ENCODE results near the gene TP53.

The TP53 gene

GRCh38 chr17:7687072-7687907 lies at the start of gene TP53:
TP53 (minus strand) TSS chr17:7687490; CDS start chr17:7676594, 10,896 bp downstream.
- DNase-seq = peak; percentile 90

GRCh38 chr17:7732981-7733539 lies 45.8 kb upstream of the TP53 start:
- no peak for DNase-seq

GRCh38 chr17:7729816-7730215 lies 42.5 kb upstream of the TP53 start:
- DNase-seq = no peak

DNA sequence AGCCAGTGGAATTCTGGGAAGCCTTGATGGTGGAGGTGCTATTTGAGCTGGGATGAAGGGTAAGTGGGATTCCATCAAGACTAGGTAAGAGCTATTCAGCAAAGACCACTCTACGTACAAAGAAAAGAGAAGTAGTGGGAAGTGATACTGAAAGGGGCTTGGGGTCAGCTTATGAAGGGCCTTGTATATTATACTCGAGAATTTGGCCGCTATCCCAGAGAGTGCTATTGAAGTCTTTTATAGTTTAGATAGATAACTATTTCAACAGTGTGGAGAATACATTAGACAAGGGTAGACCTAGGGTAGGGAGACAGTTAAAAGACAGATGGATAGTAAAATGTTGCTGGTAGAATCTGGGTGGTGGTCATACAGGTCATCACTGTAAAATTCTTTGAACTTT lies 40.6 kb upstream of the TP53 start:
- no peak for DNase-seq

- DNase-seq = no peak
These were observed 34.3 kb upstream of the TP53 start for GRCh38 chr17:7721612-7722011.

GRCh38 chr17:7720125-7720524 lies 32.8 kb upstream of the TP53 start:
- no peak for DNase-seq

- no peak for DNase-seq
These were observed 32.4 kb upstream of the TP53 start for GRCh38 chr17:7719661-7720060.

DNA sequence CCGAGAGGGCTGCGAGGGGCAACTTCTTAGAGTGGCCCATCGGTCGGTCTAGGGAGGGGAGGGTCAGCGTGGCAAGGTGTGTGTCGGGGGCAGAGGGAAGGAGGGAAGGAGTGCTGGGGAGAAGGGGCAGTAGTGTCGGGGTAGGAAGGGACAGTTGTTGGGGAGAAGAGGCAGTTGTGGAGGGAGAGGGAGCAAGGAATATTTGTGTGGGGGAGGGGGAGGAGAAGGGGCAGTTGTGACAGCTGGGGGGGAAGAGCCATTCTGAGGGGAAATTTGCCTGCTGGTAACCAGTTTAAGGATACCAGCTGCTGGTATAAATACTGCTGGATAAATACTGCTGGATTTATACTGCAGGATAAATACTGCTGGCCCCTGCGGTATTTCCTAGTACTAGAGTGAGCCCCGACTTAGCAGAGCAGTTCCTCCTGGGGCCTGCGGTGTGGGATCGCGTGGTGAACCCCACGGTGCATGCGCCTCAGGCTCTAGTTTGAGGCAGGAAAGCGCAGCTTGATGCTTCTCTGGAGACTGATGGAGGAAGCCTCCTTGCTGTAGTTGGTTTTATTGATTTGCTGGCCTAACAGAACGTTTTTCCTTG lies 30.6 kb upstream of the TP53 start:
- no peak for DNase-seq

- DNase-seq = peak; percentile 82
These were observed 29.8 kb upstream of the TP53 start, which contains the start of gene DNAH2 for GRCh38 chr17:7716901-7717755. DNAH2 (plus strand) TSS chr17:7717744; CDS start chr17:7719735, 1,991 bp downstream.

GRCh38 chr17:7715936-7716886 lies 28.9 kb upstream of the TP53 start:
- DNase-seq = no peak

DNA sequence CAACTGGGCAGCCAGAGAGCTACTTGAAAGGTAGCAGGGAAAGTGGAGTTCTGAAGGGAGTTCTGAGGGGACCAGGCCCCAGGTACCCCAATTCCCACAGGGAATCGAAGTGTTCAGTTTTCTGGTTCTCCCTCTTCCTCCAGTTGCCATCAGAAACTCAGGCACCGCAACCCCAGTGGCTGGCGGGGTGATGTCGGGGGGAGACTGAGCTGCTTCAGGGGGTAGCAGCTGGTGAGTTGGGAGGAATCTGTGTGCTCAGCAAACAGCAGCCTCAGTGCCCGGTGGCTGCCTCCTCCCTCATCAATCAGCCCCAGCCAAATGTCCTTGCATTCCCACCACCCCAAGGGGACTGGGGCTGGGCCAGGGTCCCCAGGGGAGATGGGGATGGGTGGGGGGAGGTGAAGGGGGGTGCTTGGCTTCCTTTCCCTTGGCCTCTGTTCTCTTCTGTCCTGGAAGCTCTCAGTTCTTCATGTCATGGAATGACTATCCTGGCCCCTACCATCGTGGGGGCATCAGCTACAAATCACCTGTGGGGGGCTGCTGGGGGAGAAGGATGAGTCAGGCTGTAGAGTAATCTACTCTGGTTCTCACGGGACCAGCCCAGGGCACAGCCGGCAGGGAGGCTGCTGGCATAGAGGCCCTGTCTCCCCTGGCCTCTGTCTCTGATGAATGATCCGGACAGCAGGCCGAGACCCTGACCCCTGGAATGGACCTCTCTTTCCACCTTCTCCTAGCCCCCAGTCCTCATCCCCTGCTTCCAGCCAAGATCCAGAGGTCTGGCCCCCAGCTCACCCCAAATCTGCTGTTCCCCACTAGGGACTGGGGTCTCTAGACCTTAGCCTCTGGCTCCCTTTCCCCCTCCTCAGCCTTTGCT lies 27.7 kb upstream of the TP53 start:
- DNase-seq = no peak

- DNase-seq = no peak
These were observed 26.5 kb upstream of the TP53 start for GRCh38 chr17:7713782-7714181.

GRCh38 chr17:7712111-7712771 lies 25.0 kb upstream of the TP53 start:
- DNase-seq = no peak

- no peak for DNase-seq
These were observed 23.9 kb upstream of the TP53 start for GRCh38 chr17:7711051-7711755.

DNA sequence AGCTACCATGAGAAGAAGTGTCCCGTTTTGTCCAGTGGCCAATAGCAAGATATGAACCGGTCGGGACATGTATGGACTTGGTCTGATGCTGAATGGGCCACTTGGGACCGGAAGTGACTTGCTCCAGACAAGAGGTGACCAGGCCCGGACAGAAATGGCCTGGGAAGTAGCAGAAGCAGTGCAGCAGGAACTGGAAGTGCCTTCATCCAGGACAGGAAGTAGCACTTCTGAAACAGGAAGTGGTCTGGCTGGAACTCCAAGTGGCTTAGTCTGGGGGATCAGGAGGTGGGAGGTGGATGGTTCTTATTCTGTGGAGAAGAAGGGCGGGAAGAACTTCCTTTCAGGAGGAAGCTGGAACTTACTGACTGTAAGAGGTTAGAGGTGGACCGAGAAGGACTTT lies 23.0 kb upstream of the TP53 start:
- DNase-seq = no peak

DNA sequence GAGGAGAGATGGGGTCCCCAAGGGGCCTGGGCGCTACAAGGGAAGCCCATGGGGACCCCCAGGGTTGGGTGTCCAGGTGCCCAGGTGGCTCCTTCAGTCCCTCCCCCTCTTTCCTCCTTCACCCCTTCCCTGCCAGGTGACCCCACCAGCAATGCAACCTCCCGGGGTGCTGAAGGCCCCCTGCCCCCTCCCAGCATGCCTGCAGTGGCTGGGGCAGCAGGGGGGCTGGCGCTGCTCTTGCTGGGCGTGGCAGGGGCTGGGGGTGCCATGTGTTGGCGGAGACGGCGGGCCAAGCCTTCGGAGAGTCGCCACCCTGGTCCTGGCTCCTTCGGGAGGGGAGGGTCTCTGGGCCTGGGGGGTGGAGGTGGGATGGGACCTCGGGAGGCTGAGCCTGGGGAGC lies 21.7 kb upstream of the TP53 start:
- DNase-seq = no peak

DNA sequence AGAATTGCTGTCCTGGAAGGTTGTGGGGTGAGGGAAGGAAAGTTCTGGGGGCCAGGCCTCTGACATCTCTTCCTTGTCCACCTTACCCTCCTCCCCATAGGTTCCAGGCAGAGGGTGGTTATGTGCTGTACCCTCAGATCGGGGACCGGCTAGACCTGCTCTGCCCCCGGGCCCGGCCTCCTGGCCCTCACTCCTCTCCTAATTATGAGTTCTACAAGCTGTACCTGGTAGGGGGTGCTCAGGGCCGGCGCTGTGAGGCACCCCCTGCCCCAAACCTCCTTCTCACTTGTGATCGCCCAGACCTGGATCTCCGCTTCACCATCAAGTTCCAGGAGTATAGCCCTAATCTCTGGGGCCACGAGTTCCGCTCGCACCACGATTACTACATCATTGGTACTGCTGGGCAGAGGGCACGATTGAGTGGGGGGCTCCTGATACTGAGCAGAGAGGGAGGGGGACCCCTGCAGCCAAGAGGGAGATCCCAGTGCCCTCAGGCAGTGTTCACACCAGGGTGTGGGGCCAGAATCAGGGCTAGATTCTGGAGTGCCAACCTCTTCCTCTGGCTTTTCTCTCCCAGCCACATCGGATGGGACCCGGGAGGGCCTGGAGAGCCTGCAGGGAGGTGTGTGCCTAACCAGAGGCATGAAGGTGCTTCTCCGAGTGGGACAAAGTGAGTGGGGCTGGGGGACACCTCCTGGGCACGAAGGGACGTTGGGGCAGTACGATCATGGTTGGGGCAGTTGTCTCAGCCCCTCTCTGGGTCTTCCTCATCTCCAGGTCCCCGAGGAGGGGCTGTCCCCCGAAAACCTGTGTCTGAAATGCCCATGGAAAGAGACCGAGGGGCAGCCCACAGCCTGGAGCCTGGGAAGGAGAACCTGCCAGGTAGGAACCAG lies 20.8 kb upstream of the TP53 start:
- DNase-seq = no peak

- DNase-seq = no peak
These were observed 20.2 kb upstream of the TP53 start for GRCh38 chr17:7707446-7707845.
